Measurements from ENCODE around the gene YWHAQ. TPM values are rescaled to one million over a fixed set of nuclear protein-coding genes. Genes with fewer than 3 reads are reported as not detected.

The YWHAQ gene
- total and polyA plus RNA-seq, 2 donors from 2014 or later, result 168 to 262 TPM

DNA sequence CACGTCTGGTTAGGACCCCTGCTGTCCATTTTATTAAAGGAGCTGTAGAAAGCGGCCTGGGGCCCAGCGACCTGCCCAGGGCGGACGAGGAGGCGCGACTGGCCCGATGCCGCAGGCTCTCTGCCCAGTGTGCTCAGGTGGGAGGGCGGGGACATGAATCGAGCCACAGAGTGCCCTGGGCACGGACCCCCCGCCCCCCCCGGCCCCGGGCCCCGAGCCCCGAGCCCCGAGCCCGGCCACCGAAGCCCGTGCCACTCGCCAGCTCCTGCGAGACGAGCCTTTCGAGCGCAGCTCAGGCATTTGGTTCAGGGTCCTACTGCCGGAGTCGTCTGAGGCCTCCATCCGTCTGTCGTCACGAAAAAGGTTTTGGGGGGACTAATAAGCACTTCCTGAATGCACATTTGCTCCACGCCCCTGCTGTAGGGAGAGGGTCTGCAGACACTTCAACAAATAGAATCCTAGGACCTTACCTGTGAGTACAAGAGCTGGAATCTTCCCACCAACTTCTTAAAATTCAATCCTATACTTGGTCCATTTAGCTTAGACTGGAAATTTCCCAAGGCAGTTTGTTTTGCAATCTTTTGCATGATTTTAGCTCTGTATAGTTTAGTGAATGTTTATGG, 74.6 kb downstream of the YWHAQ start:
- Histone ChIP-seq H3K4me3 (ENCODE audit: low read length in 3 of 3) (peak overlapping the region; percentile 72 to 94 (median 87)), H3K27ac (ENCODE audit: low read depth in 2 of 2, low read length in 2 of 2) (peak overlapping the region; percentile 97 to 99), H3K27me3 (ENCODE audit: control insufficient read depth, insufficient read depth, low read length) (no peaks in the 10 kb centered on the region), H3K9me3 (ENCODE audit: control insufficient read depth in 2 of 3, insufficient read depth in 1 of 3, low read length in 3 of 3) (no peaks in the 10 kb centered on the region), H3K36me3 (ENCODE audit: control insufficient read depth in 2 of 3, insufficient read depth in 3 of 3, low read length in 3 of 3) (no peaks in the 10 kb centered on the region), H3K9ac (ENCODE audit: low read length in 3 of 3) (peak overlapping the region; percentile 63 to 93 (median 89)), H3K4me1 (ENCODE audit: control insufficient read depth in 2 of 3, insufficient read depth in 2 of 3, low read depth in 1 of 3, low read length in 3 of 3) (peaks cover 0 to 7% (median 7%) of the 10 kb centered on the region in 3 donors)
- TF ChIP-seq, protein P1, sequence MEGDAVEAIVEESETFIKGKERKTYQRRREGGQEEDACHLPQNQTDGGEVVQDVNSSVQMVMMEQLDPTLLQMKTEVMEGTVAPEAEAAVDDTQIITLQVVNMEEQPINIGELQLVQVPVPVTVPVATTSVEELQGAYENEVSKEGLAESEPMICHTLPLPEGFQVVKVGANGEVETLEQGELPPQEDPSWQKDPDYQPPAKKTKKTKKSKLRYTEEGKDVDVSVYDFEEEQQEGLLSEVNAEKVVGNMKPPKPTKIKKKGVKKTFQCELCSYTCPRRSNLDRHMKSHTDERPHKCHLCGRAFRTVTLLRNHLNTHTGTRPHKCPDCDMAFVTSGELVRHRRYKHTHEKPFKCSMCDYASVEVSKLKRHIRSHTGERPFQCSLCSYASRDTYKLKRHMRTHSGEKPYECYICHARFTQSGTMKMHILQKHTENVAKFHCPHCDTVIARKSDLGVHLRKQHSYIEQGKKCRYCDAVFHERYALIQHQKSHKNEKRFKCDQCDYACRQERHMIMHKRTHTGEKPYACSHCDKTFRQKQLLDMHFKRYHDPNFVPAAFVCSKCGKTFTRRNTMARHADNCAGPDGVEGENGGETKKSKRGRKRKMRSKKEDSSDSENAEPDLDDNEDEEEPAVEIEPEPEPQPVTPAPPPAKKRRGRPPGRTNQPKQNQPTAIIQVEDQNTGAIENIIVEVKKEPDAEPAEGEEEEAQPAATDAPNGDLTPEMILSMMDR (IDR thresholded peaks at IDR 0.05; ENCODE audit: borderline replicate concordance, extremely low read depth, insufficient read depth), result no peak
- DNase-seq (peak in 2 of 5 donors; percentile 67 to 74), FAIRE-seq (no peak)
- intact Hi-C loops (cut with DNase I), result no loop called here

DNA sequence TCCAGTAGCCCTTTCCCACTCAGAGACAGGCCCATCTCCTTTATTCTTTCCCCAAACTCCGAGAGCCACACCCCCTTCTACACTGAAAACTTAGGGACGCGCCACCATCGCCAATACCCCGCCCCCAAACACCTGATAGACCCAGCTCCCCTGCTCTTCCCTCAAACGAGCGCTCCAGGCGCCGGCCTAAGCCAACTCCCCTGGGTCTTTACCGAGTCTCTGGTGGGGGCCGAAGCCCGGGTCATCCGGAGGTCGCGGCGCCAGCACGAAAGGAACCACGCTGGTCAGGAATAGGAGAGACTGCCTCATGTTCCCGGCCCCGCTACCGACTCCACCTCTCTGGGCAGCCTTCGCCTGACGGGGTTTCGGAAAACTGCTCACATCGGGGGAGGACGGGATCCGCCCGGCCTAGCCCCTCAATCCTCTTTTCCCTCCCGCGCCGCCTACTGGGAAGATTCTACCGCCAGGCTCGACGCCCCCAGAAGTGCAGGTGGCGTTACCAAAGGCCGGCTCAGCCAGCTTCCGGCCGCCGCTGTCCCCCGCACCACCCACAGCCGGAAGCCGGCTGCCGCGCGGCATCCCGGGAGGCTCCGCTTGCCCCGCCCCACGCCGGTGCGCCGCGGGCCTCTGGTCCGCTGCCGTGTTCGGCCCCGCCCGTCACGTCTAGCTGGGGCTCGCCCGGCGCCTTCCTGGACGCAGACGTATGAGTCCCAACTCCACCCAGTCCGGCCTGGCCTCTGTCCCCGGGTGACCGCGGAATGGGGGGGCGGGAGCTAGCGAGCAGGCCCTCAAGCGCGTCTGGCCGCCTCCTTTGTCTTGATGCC, 75.3 kb downstream of the YWHAQ start, which contains the start of gene ADAM17:
Gene ADAM17 (minus strand): TSS at position 534 of the 824 bp plus-strand sequence. CDS start 225 bp downstream, at position 309.
- Histone ChIP-seq H3K27ac (ENCODE audit: low read depth in 2 of 2, low read length in 2 of 2) (peak within 1 kb of the TSS; percentile 97 to 99), H3K27me3 (ENCODE audit: control insufficient read depth, insufficient read depth, low read length) (no peaks in the 10 kb centered on the region), H3K4me3 (ENCODE audit: low read length in 3 of 3) (peak within 1 kb of the TSS; percentile 74 to 94 (median 87)), H3K36me3 (ENCODE audit: control insufficient read depth in 2 of 3, insufficient read depth in 3 of 3, low read length in 3 of 3) (no peaks in the 10 kb centered on the region), H3K4me1 (ENCODE audit: control insufficient read depth in 2 of 3, insufficient read depth in 2 of 3, low read depth in 1 of 3, low read length in 3 of 3) (peaks cover 0 to 7% (median 7%) of the 10 kb centered on the region in 3 donors), H3K9ac (ENCODE audit: low read length in 3 of 3) (peak within 1 kb of the TSS; percentile 75 to 98 (median 89)), H3K9me3 (ENCODE audit: control insufficient read depth in 2 of 3, insufficient read depth in 1 of 3, low read length in 3 of 3) (no peaks in the 10 kb centered on the region)
- intact Hi-C loops (cut with DNase I), result no loop called here
- DNase-seq, result peak; percentile 96 to 99 (median 97)
- TF ChIP-seq, protein P1 (IDR thresholded peaks at IDR 0.05; ENCODE audit: borderline replicate concordance, extremely low read depth, insufficient read depth), result peak; percentile 61
- FAIRE-seq, result no peak

DNA sequence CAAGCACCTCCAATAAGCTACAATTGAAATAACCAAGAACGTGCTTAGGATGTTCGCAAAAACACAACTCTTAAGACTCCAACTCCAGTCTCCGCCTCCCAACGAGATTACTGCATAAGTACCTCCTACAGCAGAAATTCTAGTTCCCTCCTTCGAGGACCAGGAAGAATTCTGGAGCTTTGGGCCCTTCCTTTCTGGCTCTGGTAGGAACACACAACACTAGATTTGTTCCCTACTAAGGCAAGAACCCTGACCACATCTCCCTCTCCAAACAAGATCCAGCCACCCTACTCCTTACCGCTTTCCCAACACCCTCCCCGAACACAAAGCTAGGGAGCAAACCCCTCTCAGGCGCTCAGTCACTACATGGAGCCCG, 75.9 kb downstream of the YWHAQ start:
- intact Hi-C loops (cut with DNase I), result no loop called here
- DNase-seq (peak in 3 of 5 donors; percentile 48 to 88 (median 78)), FAIRE-seq (no peak)
- Histone ChIP-seq H3K27ac (ENCODE audit: low read depth in 2 of 2, low read length in 2 of 2) (peak overlapping the region; percentile 91 to 97), H3K4me1 (ENCODE audit: control insufficient read depth in 2 of 3, insufficient read depth in 2 of 3, low read depth in 1 of 3, low read length in 3 of 3) (peaks cover 0 to 7% (median 7%) of the 10 kb centered on the region in 3 donors), H3K9me3 (ENCODE audit: control insufficient read depth in 2 of 3, insufficient read depth in 1 of 3, low read length in 3 of 3) (no peaks in the 10 kb centered on the region), H3K4me3 (ENCODE audit: low read length in 3 of 3) (peak overlapping the region; percentile 74 to 88 (median 87)), H3K36me3 (ENCODE audit: control insufficient read depth in 2 of 3, insufficient read depth in 3 of 3, low read length in 3 of 3) (no peaks in the 10 kb centered on the region), H3K27me3 (ENCODE audit: control insufficient read depth, insufficient read depth, low read length) (no peaks in the 10 kb centered on the region), H3K9ac (ENCODE audit: low read length in 3 of 3) (peak overlapping the region; percentile 63 to 98 (median 75))
- TF ChIP-seq, protein P1 (IDR thresholded peaks at IDR 0.05; ENCODE audit: borderline replicate concordance, extremely low read depth, insufficient read depth), result no peak
